Trophoblast cell (in vitro differentiated cells and primary cell): ENCODE measurements around the gene TMEM272.

Source experiments
- DNase-seq, 2 donors: peaks; one replicate each; pipeline ENCODE4 v3.0.0-alpha.2; 2016
- H2AFZ ChIP-seq: 2 replicates; pipeline ENCODE4 v1.6.1; 2013; ENCODE audit warnings: low read length, moderate library complexity, mild to moderate bottlenecking; ENCODE audit not compliant: insufficient read depth, poor library complexity
- H2AK5ac ChIP-seq: 2 replicates; pipeline ENCODE4 v1.6.1; 2013; ENCODE audit warnings: mild to moderate bottlenecking, low read length
- H2BK120ac ChIP-seq: 2 replicates; pipeline ENCODE4 v1.6.1; 2013; ENCODE audit warnings: low read length, mild to moderate bottlenecking, moderate library complexity; ENCODE audit not compliant: insufficient read depth, poor library complexity
- H2BK12ac ChIP-seq: 2 replicates; pipeline ENCODE4 v1.6.1; 2013; ENCODE audit warnings: mild to moderate bottlenecking, low read length, moderate library complexity
- H2BK5ac ChIP-seq: 2 replicates; pipeline ENCODE4 v1.6.1; 2013; ENCODE audit warnings: low read length, low read depth, moderate library complexity, mild to moderate bottlenecking; ENCODE audit not compliant: poor library complexity
- H3K14ac ChIP-seq: 2 replicates; pipeline ENCODE4 v1.6.1; 2013; ENCODE audit warnings: mild to moderate bottlenecking, low read length
- H3K18ac ChIP-seq: 2 replicates; pipeline ENCODE4 v1.6.1; 2013; ENCODE audit warnings: mild to moderate bottlenecking, low read length
- H3K23ac ChIP-seq: 2 replicates; pipeline ENCODE4 v1.6.1; 2013; ENCODE audit warnings: low read length
- H3K27ac ChIP-seq: 2 replicates; pipeline ENCODE4 v1.5.1; 2013; ENCODE audit warnings: low read depth, mild to moderate bottlenecking, inconsistent platforms, low read length, moderate library complexity
- H3K27me3 ChIP-seq: 2 replicates; pipeline ENCODE4 v1.6.1; 2013; ENCODE audit warnings: inconsistent platforms, mild to moderate bottlenecking, low read length, moderate library complexity; ENCODE audit not compliant: insufficient read depth
- H3K36me3 ChIP-seq, 2 experiments: 1 replicate in 1 of 2; 2 replicates in 1 of 2; pipeline ENCODE4 v1.6.1; 2013; ENCODE audit warnings: low read length in 2 of 2, mild to moderate bottlenecking in 2 of 2, moderate library complexity in 1 of 2; ENCODE audit not compliant: insufficient read depth in 2 of 2, control insufficient read depth in 1 of 2
- H3K4ac ChIP-seq: 2 replicates; pipeline ENCODE4 v1.6.1; 2013; ENCODE audit warnings: low read depth, mild to moderate bottlenecking, low read length, moderate library complexity
- H3K4me1 ChIP-seq, 2 experiments: 1 replicate in 1 of 2; 2 replicates in 1 of 2; pipeline ENCODE4 v1.6.1; 2013; ENCODE audit warnings: low read length in 2 of 2, mild to moderate bottlenecking in 2 of 2, moderate library complexity in 1 of 2; ENCODE audit not compliant: insufficient read depth in 2 of 2, control insufficient read depth in 1 of 2
- H3K4me2 ChIP-seq: 2 replicates; pipeline ENCODE4 v1.6.1; 2013; ENCODE audit warnings: inconsistent platforms, mild to moderate bottlenecking, low read length, moderate library complexity
- H3K4me3 ChIP-seq: 2 replicates; pipeline ENCODE4 v1.5.1; 2013; ENCODE audit warnings: mild to moderate bottlenecking, low read depth, low read length, inconsistent platforms
- H3K79me1 ChIP-seq: one replicate; pipeline ENCODE4 v1.6.1; 2013; ENCODE audit warnings: low read length
- H3K79me2 ChIP-seq: 2 replicates; pipeline ENCODE4 v1.6.1; 2013; ENCODE audit warnings: low read length, mild to moderate bottlenecking; ENCODE audit not compliant: control insufficient read depth, insufficient read depth, poor library complexity
- H3K9ac ChIP-seq: 2 replicates; pipeline ENCODE4 v1.6.1; 2013; ENCODE audit warnings: mild to moderate bottlenecking, low read length
- H3K9me3 ChIP-seq: 2 replicates; pipeline ENCODE4 v1.6.1; 2013; ENCODE audit warnings: low read depth, mild to moderate bottlenecking, control low read depth, inconsistent platforms, low read length; ENCODE audit not compliant: insufficient read depth
- H4K12ac ChIP-seq: 2 replicates; pipeline ENCODE4 v1.6.1; 2013; ENCODE audit warnings: low read depth, mild to moderate bottlenecking, low read length, moderate library complexity
- H4K8ac ChIP-seq: 2 replicates; pipeline ENCODE4 v1.6.1; 2013; ENCODE audit warnings: low read depth, mild to moderate bottlenecking, low read length, moderate library complexity
- H4K91ac ChIP-seq: one replicate; pipeline ENCODE4 v1.6.1; 2013; ENCODE audit warnings: low read depth, mild to moderate bottlenecking, low read length, moderate library complexity
- WGBS: extraction: QIAGEN DNeasy Blood & Tissue Kit; methylation state at CpG from one replicate; pipeline ENCODE4 v1.1.7; 2013; ENCODE audit warnings: missing lambda C conversion rate; ENCODE audit not compliant: insufficient read length, insufficient coverage; ENCODE audit errors: extremely low coverage; 5-methylcytosine and 5-hydroxymethylcytosine counted together

Gene TMEM272

DNA sequence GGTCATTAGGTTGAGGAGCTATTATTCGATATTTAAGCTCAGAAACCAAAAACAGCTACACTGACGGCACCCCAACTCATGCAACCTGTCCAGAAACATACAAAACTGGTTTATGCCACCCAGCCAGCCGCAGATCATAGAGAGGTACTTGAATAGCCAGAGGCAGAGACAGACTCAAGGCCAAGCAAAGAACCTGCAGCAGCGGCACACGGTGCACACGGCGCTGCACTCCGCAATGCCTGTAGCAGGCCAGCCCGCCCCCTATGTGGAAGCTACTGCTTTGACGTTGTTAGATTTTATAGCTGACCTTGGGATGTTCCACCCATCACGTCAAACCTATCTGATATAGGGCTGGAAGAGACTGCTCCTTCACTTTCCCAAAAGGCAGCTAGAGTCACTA lies 29.1 kb downstream of the TMEM272 start:
- no peak for DNase-seq
- Histone ChIP-seq H4K8ac (no peak overlapping the region), H3K79me2 (no peaks in the 10 kb centered on the region), H3K4me1 (peaks cover 4 to 7% of the 10 kb centered on the region in 2 experiments), H3K18ac (no peak overlapping the region), H3K4me2 (peak overlapping the region; percentile 49), H4K91ac (no peak overlapping the region), H2BK5ac (no peak overlapping the region), H3K9ac (no peak overlapping the region), H3K79me1 (no peaks in the 10 kb centered on the region), H2AK5ac (no peak overlapping the region), H3K27ac (no peak overlapping the region), H3K27me3 (no peaks in the 10 kb centered on the region), H2BK12ac (no peak overlapping the region), H3K14ac (no peak overlapping the region), H3K36me3 (no peaks in the 10 kb centered on the region), H2BK120ac (no peak overlapping the region), H2AFZ (no peak overlapping the region), H3K9me3 (peaks cover 1% of the 10 kb centered on the region), H3K4me3 (no peak overlapping the region), H3K4ac (no peak overlapping the region), H3K23ac (no peak overlapping the region), H4K12ac (no peak overlapping the region)
- WGBS: no CpG with 5 or more reads among the region's 11 CpGs

DNA sequence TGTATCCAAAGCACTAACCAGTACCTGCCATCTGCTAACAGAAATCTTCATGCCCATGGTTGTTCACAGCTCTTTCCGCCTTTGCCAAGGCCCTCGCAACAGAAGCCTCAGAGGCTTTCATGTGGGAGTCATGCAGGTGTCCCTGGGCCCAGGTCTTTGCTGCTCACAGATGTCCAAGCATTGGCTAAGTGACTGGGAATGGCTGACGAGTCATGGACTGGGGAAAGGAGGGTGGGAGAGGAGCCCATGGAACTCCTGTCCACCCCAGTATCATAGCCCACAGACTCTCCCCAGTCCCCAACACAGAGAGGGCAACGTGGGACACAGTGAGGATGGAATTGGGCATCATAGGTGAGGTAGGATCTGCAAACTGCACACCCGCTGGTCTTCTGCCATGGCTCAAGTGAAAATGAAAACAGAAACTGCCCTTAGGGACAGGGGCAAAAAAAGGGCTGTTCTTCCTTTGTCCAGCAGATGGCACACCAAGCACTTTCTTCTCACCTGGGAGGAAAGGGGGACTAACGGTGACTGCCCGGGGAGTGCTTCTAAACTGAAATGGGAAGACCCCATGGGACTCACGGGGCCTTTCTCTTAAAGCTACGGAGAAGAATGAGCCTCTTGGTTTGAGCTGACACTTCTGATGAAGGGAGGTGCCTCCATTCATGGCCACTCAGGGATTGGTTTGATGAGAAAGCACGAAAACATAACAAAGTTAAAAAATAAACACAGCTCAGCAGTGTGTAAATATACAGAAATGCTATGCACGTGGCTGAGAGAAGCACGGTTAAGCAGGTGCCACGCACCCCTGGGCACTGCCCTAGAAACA lies 29.9 kb downstream of the TMEM272 start:
- no peak overlapping the region for H3K4me3 ChIP-seq
- peaks cover 4 to 7% of the 10 kb centered on the region in 2 experiments for H3K4me1 ChIP-seq
- no peak overlapping the region for H3K27ac ChIP-seq
- H3K9ac ChIP-seq: no peak overlapping the region
- H2BK5ac ChIP-seq: no peak overlapping the region
- peak overlapping the region; percentile 49 for H3K4me2 ChIP-seq
- no peak overlapping the region for H2AFZ ChIP-seq
- no peak overlapping the region for H2AK5ac ChIP-seq
- H3K18ac ChIP-seq: no peak overlapping the region
- H3K23ac ChIP-seq: no peak overlapping the region
- no peak overlapping the region for H4K12ac ChIP-seq
- H4K91ac ChIP-seq: no peak overlapping the region
- no peaks in the 10 kb centered on the region for H3K79me1 ChIP-seq
- H2BK120ac ChIP-seq: no peak overlapping the region
- H3K4ac ChIP-seq: no peak overlapping the region
- peak; percentile 54 to 83 for DNase-seq
- no peak overlapping the region for H3K14ac ChIP-seq
- no peaks in the 10 kb centered on the region for H3K36me3 ChIP-seq
- H2BK12ac ChIP-seq: no peak overlapping the region
- H4K8ac ChIP-seq: no peak overlapping the region
- H3K9me3 ChIP-seq: peaks cover 1% of the 10 kb centered on the region
- WGBS: no CpG with 5 or more reads among the region's 13 CpGs
- no peaks in the 10 kb centered on the region for H3K27me3 ChIP-seq
- no peaks in the 10 kb centered on the region for H3K79me2 ChIP-seq

DNA sequence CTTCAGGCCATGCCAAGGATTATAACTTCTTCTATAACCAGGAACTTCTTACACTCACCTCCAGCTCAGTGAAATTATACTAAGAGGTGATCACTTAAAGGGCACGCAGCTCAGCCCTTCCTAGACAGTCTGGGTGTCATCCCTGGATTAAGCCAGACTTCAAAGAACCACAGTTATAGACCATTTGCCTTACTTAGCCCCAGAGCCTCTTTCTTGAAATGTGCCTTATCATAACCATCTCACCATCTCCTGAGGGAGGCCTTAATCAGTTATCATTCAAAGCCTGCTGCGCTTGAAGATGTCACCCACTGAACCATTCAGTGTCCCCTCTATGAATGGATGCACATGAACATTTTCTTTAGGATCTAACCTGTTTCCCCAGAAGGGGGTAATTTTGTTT lies 30.9 kb downstream of the TMEM272 start:
- peaks cover 1% of the 10 kb centered on the region for H3K9me3 ChIP-seq
- no peak overlapping the region for H2AFZ ChIP-seq
- H2BK120ac ChIP-seq: no peak overlapping the region
- H3K4me1 ChIP-seq: peaks cover 4 to 7% of the 10 kb centered on the region in 2 experiments
- no peak overlapping the region for H2BK12ac ChIP-seq
- no peak overlapping the region for H3K4me3 ChIP-seq
- H3K27me3 ChIP-seq: no peaks in the 10 kb centered on the region
- no peak overlapping the region for H3K23ac ChIP-seq
- no peak overlapping the region for H4K12ac ChIP-seq
- no peak overlapping the region for H2AK5ac ChIP-seq
- no peak overlapping the region for H3K27ac ChIP-seq
- DNase-seq: no peak
- no peaks in the 10 kb centered on the region for H3K79me2 ChIP-seq
- H3K4me2 ChIP-seq: no peak overlapping the region
- no peak overlapping the region for H3K14ac ChIP-seq
- H3K79me1 ChIP-seq: no peaks in the 10 kb centered on the region
- no peak overlapping the region for H3K4ac ChIP-seq
- H3K36me3 ChIP-seq: no peaks in the 10 kb centered on the region
- no peak overlapping the region for H3K18ac ChIP-seq
- no peak overlapping the region for H4K91ac ChIP-seq
- WGBS: no CpG with 5 or more reads among the region's 2 CpGs
- no peak overlapping the region for H3K9ac ChIP-seq
- no peak overlapping the region for H4K8ac ChIP-seq
- no peak overlapping the region for H2BK5ac ChIP-seq

DNA sequence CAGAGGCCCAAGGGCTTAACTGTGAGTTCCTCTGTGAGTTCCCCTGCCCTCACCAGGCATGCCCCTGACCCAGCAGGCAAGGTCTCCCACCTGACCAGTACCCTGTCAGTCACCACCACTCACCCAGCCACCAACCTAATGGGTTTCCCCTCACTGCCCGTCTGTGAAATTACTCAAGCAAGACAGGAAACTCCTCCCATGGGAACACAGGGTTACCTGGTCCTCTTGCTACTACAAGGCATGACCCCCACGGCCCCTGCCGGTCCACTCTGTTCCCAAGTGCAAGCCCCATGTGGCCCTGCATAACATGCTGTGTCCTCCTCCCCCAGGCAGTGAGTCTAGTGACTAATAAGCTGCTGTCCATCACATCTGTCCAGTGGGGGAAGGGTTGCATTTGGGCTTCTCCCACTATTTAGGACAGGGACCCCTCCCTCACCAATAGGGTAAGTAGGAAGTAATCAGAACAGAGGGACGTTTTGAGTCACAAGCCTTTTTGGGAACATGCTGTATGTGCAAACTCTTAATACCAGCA lies 33.0 kb downstream of the TMEM272 start:
- no peak overlapping the region for H3K4me3 ChIP-seq
- H3K27ac ChIP-seq: no peak overlapping the region
- H3K36me3 ChIP-seq: no peaks in the 10 kb centered on the region
- H2AFZ ChIP-seq: no peak overlapping the region
- no peaks in the 10 kb centered on the region for H3K27me3 ChIP-seq
- no peak overlapping the region for H3K18ac ChIP-seq
- H4K8ac ChIP-seq: no peak overlapping the region
- no peak overlapping the region for H3K14ac ChIP-seq
- H2BK5ac ChIP-seq: no peak overlapping the region
- H2BK12ac ChIP-seq: no peak overlapping the region
- no peak for DNase-seq
- no peak overlapping the region for H3K9ac ChIP-seq
- H3K79me1 ChIP-seq: no peaks in the 10 kb centered on the region
- H3K4me2 ChIP-seq: no peak overlapping the region
- H2BK120ac ChIP-seq: no peak overlapping the region
- no peak overlapping the region for H4K91ac ChIP-seq
- H3K4me1 ChIP-seq: peaks cover 4 to 7% of the 10 kb centered on the region in 2 experiments
- WGBS: no CpG with 5 or more reads among the region's 4 CpGs
- H3K4ac ChIP-seq: no peak overlapping the region
- no peaks in the 10 kb centered on the region for H3K9me3 ChIP-seq
- no peak overlapping the region for H3K23ac ChIP-seq
- no peak overlapping the region for H2AK5ac ChIP-seq
- no peaks in the 10 kb centered on the region for H3K79me2 ChIP-seq
- no peak overlapping the region for H4K12ac ChIP-seq
